GM23248 (cell line): ENCODE measurements around the gene RAB12.

Source experiments
- EZH2 ChIP-seq: fragments of 200-600 bp; sonication (generic); IDR thresholded peaks from 2 replicates; pipeline ENCODE4 v1.6.1; 2018; ENCODE audit warnings: antibody characterized with exemption, mild to moderate bottlenecking; ENCODE audit not compliant: insufficient read depth, poor library complexity, severe bottlenecking
- EZH2phosphoT487 ChIP-seq: fragments of 200-600 bp; sonication (generic); IDR thresholded peaks from 2 replicates; pipeline ENCODE4 v1.6.1; 2018; ENCODE audit warnings: antibody characterized with exemption, moderate library complexity, mild to moderate bottlenecking, low read depth; ENCODE audit not compliant: insufficient read depth

DNA sequence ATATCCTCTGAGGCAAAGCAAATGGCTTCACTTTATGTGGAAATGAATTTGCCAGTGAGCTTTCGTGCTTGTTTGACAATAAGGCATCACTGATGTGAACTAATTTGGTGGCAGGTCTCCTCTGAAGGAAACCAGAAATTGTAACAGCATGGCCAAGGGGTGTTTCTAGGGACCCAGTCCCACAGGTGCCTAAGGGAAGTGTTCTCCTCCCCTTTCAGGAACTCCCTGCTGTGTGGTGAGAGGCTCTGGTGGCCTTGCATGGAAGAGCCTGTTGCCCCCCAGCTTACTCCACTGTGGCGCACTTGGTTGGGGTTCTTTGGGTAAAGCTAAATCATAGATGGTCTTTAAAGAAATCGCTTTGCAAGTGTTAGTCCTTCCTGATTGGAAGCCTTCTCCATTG, 20.4 kb downstream of the RAB12 start:
- TF ChIP-seq EZH2, result no peak
- TF ChIP-seq EZH2phosphoT487, result no peak
